HCT116 (cell line): ENCODE results near the gene UVRAG. TPM values are rescaled to one million over a fixed set of nuclear protein-coding genes. Genes with fewer than 3 reads are reported as not detected.

Experiments
- ATAC-seq: fragments of 200-7000 bp; cut with Tn5 transposase; 2 replicates; pipeline ENCODE4 v1.9.1; 2020; ENCODE audit warnings: mild to moderate bottlenecking, moderate library complexity
- BruUV-seq: library from RNA; stranded (reverse); fragments of 400-500 nt; replicated peaks from 2 replicates; lab custom pipeline; 2021; lab: Mats Ljungman, UMichigan
- CTCF ChIA-PET: fragments of 300-600 bp; sonication (Branson Sonifier 250); formaldehyde crosslinking; loops from one replicate; lab custom pipeline; 2021; ENCODE audit warnings: antibody characterized with exemption; lab: Charles Lee
- POLR2A ChIA-PET: fragments of 300-600, 350-600 bp; sonication (Branson Sonifier 250); formaldehyde crosslinking; loops from one replicate; lab custom pipeline; 2021; ENCODE audit warnings: antibody characterized with exemption; lab: Charles Lee
- RAD21 ChIA-PET, 2 experiments: fragments of 300-600 bp; sonication (Branson Sonifier 250); formaldehyde crosslinking; loops; one replicate each; lab custom pipeline; 2023; ENCODE audit warnings: low total read pairs in 2 of 2; ENCODE audit not compliant: uncharacterized antibody in 2 of 2, unreplicated experiment in 2 of 2, low non-redundant PET in 1 of 2; lab: Charles Lee
- DNase-seq: peaks from one replicate; pipeline ENCODE4 v3.0.0-alpha.2; 2010; ENCODE audit warnings: low read depth, low spot score
- H2AFZ ChIP-seq: fragments of 200-600 bp; shearing (Covaris generic), sonication (generic); 2 replicates; pipeline ENCODE4 v1.6.1; 2017; ENCODE audit warnings: low read depth, mixed run types, mixed read lengths, antibody characterized with exemption, low read length; ENCODE audit not compliant: poor library complexity, severe bottlenecking
- H3K27ac ChIP-seq: 2 replicates; pipeline ENCODE4 v1.5.1; 2012; ENCODE audit warnings: low read depth, low read length
- H3K27me3 ChIP-seq: fragments of 200-600 bp; sonication (generic); 2 replicates; pipeline ENCODE4 v1.6.1; 2016; ENCODE audit warnings: mixed run types, low read length, mixed read lengths; ENCODE audit not compliant: insufficient read depth
- H3K36me3 ChIP-seq, 2 experiments: fragments of 200-500 bp in 1 of 2; fragments of 200-600 bp in 1 of 2; sonication (Bioruptor generic) in 1 of 2; sonication (generic) in 1 of 2; 2 replicates each; pipeline versions ENCODE4 v1.5.1 to v1.6.1; 2014 to 2016; ENCODE audit warnings: low read length in 2 of 2, inconsistent platforms in 1 of 2, mixed read lengths in 1 of 2, mixed run types in 1 of 2; ENCODE audit not compliant: insufficient read depth in 2 of 2, control insufficient read depth in 1 of 2
- H3K4me1 ChIP-seq, 2 experiments: fragments of 200-600 bp in 1 of 2; sonication (generic) in 1 of 2; 2 replicates each; pipeline versions ENCODE4 v1.5.1 to v1.6.1; 2012 to 2017; ENCODE audit warnings: low read length in 2 of 2, inconsistent platforms in 1 of 2, mild to moderate bottlenecking in 1 of 2, mixed read lengths in 1 of 2, mixed run types in 1 of 2, moderate library complexity in 1 of 2; ENCODE audit not compliant: insufficient read depth in 2 of 2, control insufficient read depth in 1 of 2
- H3K4me2 ChIP-seq: fragments of 200-600 bp; sonication (generic); 2 replicates; pipeline ENCODE4 v1.6.1; 2017; ENCODE audit warnings: mixed run types, low read length, mixed read lengths
- H3K4me3 ChIP-seq, 2 experiments: fragments of 200-600 bp in 1 of 2; sonication (generic) in 1 of 2; replicated peaks in 1 of 2; 2 replicates each; pipeline ENCODE4 v1.5.1; 2011 to 2016; ENCODE audit warnings: low read length in 2 of 2, control low read depth in 1 of 2, low read depth in 1 of 2, mild to moderate bottlenecking in 1 of 2, mixed read lengths in 1 of 2, mixed run types in 1 of 2
- H3K79me2 ChIP-seq: fragments of 200-600 bp; sonication (generic); 2 replicates; pipeline ENCODE4 v1.6.1; 2017; ENCODE audit warnings: mild to moderate bottlenecking, mixed run types, low read length, moderate library complexity, mixed read lengths; ENCODE audit not compliant: insufficient read depth
- H3K9ac ChIP-seq: fragments of 200-600 bp; sonication (generic); 2 replicates; pipeline ENCODE4 v1.6.1; 2016; ENCODE audit warnings: low read length, mixed read lengths
- H3K9me2 ChIP-seq: fragments of 200-600 bp; sonication (generic), shearing (Covaris generic); 2 replicates; pipeline ENCODE4 v1.6.1; 2017; ENCODE audit warnings: mixed run types, mild to moderate bottlenecking, moderate library complexity; ENCODE audit not compliant: insufficient read depth
- H3K9me3 ChIP-seq, 2 experiments: fragments of 200-500 bp in 1 of 2; fragments of 200-600 bp in 1 of 2; sonication (Bioruptor generic) in 1 of 2; sonication (generic) in 1 of 2; 2 replicates each; pipeline ENCODE4 v1.6.1; 2014 to 2017; ENCODE audit warnings: low read length in 2 of 2, mixed read lengths in 2 of 2, inconsistent platforms in 1 of 2, low read depth in 1 of 2, mild to moderate bottlenecking in 1 of 2, mixed run types in 1 of 2, moderate library complexity in 1 of 2; ENCODE audit not compliant: control insufficient read depth in 1 of 2, insufficient read depth in 1 of 2
- H4K20me1 ChIP-seq: fragments of 200-600 bp; sonication (generic), shearing (Covaris generic); 2 replicates; pipeline ENCODE4 v1.6.1; 2017; ENCODE audit warnings: mixed run types, mild to moderate bottlenecking, moderate library complexity; ENCODE audit not compliant: insufficient read depth
- CEBPB ChIP-seq: IDR thresholded peaks from 2 replicates; pipeline ENCODE4 v1.6.1; 2012; ENCODE audit warnings: low read depth
- CTCF ChIP-seq, 3 experiments: fragments of 200-600 bp in 1 of 3; sonication (generic) in 1 of 3; IDR thresholded peaks in 2 of 3; conservative IDR thresholded peaks in 1 of 3; 2 replicates each; pipeline ENCODE4 v1.5.1; 2012 to 2017; ENCODE audit warnings: low read depth in 2 of 3, low read length in 2 of 3, antibody characterized with exemption in 1 of 3, borderline replicate concordance in 1 of 3, control low read depth in 1 of 3, mild to moderate bottlenecking in 1 of 3, mixed read lengths in 1 of 3, mixed run types in 1 of 3, moderate library complexity in 1 of 3; ENCODE audit not compliant: insufficient read depth in 1 of 3
- EZH2phosphoT487 ChIP-seq: fragments of 200-600 bp; IDR thresholded peaks from 2 replicates; pipeline ENCODE4 v1.6.1; 2018; ENCODE audit warnings: antibody characterized with exemption, borderline replicate concordance
- FOSL1 ChIP-seq: IDR thresholded peaks from 2 replicates; pipeline ENCODE4 v1.6.1; 2012; ENCODE audit warnings: low read depth
- SIN3A ChIP-seq: IDR thresholded peaks from 2 replicates; pipeline ENCODE4 v1.6.1; 2012; ENCODE audit warnings: low read depth
- ZFX ChIP-seq: fragments of 450-650 bp; IDR thresholded peaks from 2 replicates; pipeline ENCODE4 v1.6.1; 2017
- ZNF274 ChIP-seq: fragments of 200-500 bp; sonication (Bioruptor generic); IDR thresholded peaks from 2 replicates; pipeline ENCODE4 v1.6.1; 2014; ENCODE audit warnings: mild to moderate bottlenecking, low read depth, low read length, inconsistent platforms
- intact Hi-C: fragments of 100-400 bp; cut with micrococcal nuclease; formaldehyde crosslinking; loops from 2 replicates; pipeline ENCODE4 v1.10.0; 2022
- total RNA-seq: library from RNA; stranded (reverse); gene quantifications from one replicate; pipeline ENCODE4 v1.2.1, GENCODE V29; 2021; ENCODE audit not compliant: unreplicated experiment
- TF ChIP-seq, protein P1 (sequence below): IDR thresholded peaks from 2 replicates; pipeline ENCODE4 v1.6.1; 2012; ENCODE audit warnings: low read depth
- TF ChIP-seq, protein P2 (sequence below): IDR thresholded peaks from 2 replicates; pipeline ENCODE4 v1.6.1; 2012
- TF ChIP-seq, protein P3 (sequence below): IDR thresholded peaks from 2 replicates; pipeline ENCODE4 v1.6.1; 2011; ENCODE audit warnings: mild to moderate bottlenecking, low read length, moderate library complexity; ENCODE audit not compliant: insufficient replicate concordance; ENCODE audit errors: extremely low read depth
- TF ChIP-seq, protein P4 (sequence below): IDR thresholded peaks from 2 replicates; pipeline ENCODE4 v1.6.1; 2012

Gene UVRAG
- total RNA-seq, 1 experiment from 2014 or later: 12.3 TPM

DNA sequence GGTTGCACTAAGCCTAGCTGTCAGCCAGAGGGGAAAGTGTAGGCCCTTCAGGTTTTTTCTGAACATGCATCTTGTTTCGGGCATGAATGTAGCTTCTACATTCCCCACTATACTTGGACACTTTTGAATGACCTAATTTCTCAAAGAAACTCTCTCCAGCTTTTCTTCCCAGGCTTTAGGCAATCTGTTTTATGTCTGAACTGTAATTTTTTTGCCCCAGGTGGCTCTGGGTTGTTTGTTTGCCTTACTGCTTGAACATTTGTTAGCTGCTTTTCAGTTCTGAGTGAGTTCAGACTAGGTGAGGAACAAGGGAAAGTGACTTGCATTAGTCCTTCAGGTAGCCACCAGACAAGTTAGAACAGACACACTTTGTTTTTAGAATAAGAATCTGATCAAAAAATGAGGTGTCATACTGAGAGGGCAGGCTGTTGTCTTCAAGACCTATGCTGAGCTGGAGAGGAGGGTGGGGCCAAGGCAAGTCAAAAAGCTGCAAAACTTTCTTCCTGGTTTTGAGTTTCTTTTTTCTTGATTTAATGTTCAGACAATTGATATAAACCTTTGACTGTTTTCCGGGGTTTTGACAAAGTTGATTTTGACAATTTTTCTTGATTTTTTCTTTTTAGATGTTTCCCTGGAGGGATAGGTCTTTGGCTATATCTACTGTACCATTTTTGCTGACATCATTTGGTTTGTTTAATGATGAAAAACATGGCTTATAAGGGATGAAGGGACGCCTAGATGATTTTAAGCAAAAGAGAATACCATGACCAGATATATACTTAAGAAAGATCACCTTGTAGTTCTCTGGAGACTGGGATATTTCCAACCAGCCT is 208.4 kb downstream of the UVRAG start:
- no peaks in the 10 kb centered on the region for H4K20me1 ChIP-seq
- TF ChIP-seq CEBPB (no peak), ZNF274 (no peak), EZH2phosphoT487 (no peak), CTCF (IDR thresholded peaks at IDR 0.05 in 2 of 3, conservative IDR thresholded peaks at IDR 0.05 in 1 of 3; ENCODE audit: borderline replicate concordance in 1 of 3, insufficient read depth in 1 of 3, low read depth in 2 of 3, low read length in 2 of 3) (no peak), FOSL1 (no peak), SIN3A (no peak), ZFX (no peak)
- TF ChIP-seq, protein P1, sequence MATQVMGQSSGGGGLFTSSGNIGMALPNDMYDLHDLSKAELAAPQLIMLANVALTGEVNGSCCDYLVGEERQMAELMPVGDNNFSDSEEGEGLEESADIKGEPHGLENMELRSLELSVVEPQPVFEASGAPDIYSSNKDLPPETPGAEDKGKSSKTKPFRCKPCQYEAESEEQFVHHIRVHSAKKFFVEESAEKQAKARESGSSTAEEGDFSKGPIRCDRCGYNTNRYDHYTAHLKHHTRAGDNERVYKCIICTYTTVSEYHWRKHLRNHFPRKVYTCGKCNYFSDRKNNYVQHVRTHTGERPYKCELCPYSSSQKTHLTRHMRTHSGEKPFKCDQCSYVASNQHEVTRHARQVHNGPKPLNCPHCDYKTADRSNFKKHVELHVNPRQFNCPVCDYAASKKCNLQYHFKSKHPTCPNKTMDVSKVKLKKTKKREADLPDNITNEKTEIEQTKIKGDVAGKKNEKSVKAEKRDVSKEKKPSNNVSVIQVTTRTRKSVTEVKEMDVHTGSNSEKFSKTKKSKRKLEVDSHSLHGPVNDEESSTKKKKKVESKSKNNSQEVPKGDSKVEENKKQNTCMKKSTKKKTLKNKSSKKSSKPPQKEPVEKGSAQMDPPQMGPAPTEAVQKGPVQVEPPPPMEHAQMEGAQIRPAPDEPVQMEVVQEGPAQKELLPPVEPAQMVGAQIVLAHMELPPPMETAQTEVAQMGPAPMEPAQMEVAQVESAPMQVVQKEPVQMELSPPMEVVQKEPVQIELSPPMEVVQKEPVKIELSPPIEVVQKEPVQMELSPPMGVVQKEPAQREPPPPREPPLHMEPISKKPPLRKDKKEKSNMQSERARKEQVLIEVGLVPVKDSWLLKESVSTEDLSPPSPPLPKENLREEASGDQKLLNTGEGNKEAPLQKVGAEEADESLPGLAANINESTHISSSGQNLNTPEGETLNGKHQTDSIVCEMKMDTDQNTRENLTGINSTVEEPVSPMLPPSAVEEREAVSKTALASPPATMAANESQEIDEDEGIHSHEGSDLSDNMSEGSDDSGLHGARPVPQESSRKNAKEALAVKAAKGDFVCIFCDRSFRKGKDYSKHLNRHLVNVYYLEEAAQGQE: no peak
- TF ChIP-seq, protein P2, sequence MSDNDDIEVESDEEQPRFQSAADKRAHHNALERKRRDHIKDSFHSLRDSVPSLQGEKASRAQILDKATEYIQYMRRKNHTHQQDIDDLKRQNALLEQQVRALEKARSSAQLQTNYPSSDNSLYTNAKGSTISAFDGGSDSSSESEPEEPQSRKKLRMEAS: no peak
- TF ChIP-seq, protein P3, sequence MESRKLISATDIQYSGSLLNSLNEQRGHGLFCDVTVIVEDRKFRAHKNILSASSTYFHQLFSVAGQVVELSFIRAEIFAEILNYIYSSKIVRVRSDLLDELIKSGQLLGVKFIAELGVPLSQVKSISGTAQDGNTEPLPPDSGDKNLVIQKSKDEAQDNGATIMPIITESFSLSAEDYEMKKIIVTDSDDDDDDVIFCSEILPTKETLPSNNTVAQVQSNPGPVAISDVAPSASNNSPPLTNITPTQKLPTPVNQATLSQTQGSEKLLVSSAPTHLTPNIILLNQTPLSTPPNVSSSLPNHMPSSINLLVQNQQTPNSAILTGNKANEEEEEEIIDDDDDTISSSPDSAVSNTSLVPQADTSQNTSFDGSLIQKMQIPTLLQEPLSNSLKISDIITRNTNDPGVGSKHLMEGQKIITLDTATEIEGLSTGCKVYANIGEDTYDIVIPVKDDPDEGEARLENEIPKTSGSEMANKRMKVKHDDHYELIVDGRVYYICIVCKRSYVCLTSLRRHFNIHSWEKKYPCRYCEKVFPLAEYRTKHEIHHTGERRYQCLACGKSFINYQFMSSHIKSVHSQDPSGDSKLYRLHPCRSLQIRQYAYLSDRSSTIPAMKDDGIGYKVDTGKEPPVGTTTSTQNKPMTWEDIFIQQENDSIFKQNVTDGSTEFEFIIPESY: no peak
- TF ChIP-seq, protein P4, sequence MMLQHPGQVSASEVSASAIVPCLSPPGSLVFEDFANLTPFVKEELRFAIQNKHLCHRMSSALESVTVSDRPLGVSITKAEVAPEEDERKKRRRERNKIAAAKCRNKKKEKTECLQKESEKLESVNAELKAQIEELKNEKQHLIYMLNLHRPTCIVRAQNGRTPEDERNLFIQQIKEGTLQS: no peak
- TF ChIP-seq, all 23 proteins: peak for 0
- ChIA-PET RAD21 (no interaction called here), POLR2A (no interaction called here), CTCF (no interaction called here)
- no TSS peak for BruUV-seq
- no peak for DNase-seq
- Histone ChIP-seq H2AFZ (no peak overlapping the region), H3K4me1 (no peaks in the 10 kb centered on the region), H3K9me3 (no peaks in the 10 kb centered on the region), H3K79me2 (no peaks in the 10 kb centered on the region), H3K27ac (no peak overlapping the region), H3K9me2 (no peaks in the 10 kb centered on the region), H3K4me2 (no peak overlapping the region), H3K36me3 (no peaks in the 10 kb centered on the region), H3K9ac (no peak overlapping the region), H3K27me3 (no peaks in the 10 kb centered on the region), H3K4me3 (no peak overlapping the region)
- intact Hi-C loops: no loop called here
- ATAC-seq: no peak
